ENCODE results near the gene URB1.

DNA sequence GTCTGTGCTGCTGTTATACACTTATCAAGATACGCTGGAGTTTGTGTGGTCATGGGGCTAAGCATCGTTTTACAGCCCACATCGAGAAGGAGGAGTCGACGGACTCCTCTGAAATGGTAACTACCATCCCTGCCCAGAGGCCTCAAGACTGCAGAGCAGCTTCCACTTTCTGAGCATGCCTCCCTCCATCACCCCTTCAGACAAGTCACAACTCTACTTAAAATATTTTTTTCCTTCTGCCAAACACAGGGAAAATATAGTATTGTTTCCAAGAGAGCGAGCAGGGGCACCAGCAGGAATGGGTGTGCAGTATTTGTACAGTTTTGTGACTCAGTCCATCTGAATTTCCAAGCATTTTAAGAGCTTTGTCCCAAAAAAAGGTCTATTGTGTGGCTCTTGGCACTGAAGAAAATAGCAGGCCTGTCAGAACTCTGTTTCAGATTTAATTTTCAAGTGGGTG, 33.8 kb upstream of the URB1 start:
- TF ChIP-seq POLR2A (IDR thresholded peaks at IDR 0.05; ENCODE audit: low read length) (no peak), GATA1 (IDR thresholded peaks at IDR 0.05; ENCODE audit: low read depth, low read length) (no peak)

Measured in erythroblast (primary cell).